HG03469 (cell line): ENCODE data around the gene SLC5A7.

ENCODE experiments used
- ATAC-seq: cut with Tn5 transposase; IDR thresholded peaks from one replicate; pipeline ENCODE4 v1.9.1; 2021; ENCODE audit warnings: mild to moderate bottlenecking, moderate library complexity, moderate number of reproducible peaks; ENCODE audit not compliant: unreplicated experiment

Gene SLC5A7

GRCh38 chr2:107986278-107987217, at the start of gene SLC5A7:
Gene SLC5A7 (plus strand): TSS chr2:107986524. CDS start chr2:107988156, 1,632 bp downstream.
- no peak for ATAC-seq

- ATAC-seq = no peak
These were observed 24.9 kb upstream of the SLC5A7 start for GRCh38 chr2:107961395-107961794.

- no peak for ATAC-seq
These were observed 22.1 kb upstream of the SLC5A7 start for GRCh38 chr2:107964185-107964584.

GRCh38 chr2:107984707-107985106, 1.6 kb upstream of the SLC5A7 start:
- ATAC-seq = no peak

GRCh38 chr2:107988108-107988507, 1.8 kb downstream of the SLC5A7 start:
- ATAC-seq = no peak

- ATAC-seq = no peak
These were observed 3.1 kb downstream of the SLC5A7 start for GRCh38 chr2:107989445-107989844.

- no peak for ATAC-seq
These were observed 4.4 kb downstream of the SLC5A7 start for GRCh38 chr2:107990718-107991117.

GRCh38 chr2:107992069-107992468, 5.7 kb downstream of the SLC5A7 start:
- ATAC-seq = no peak

- no peak for ATAC-seq
These were observed 12.8 kb downstream of the SLC5A7 start for GRCh38 chr2:107999158-107999557.

- no peak for ATAC-seq
These were observed 24.7 kb downstream of the SLC5A7 start for GRCh38 chr2:108010912-108011591.

GRCh38 chr2:108013305-108013704, 27.0 kb downstream of the SLC5A7 start:
- ATAC-seq = no peak

- ATAC-seq = no peak
These were observed 36.3 kb downstream of the SLC5A7 start for GRCh38 chr2:108022628-108023027.

GRCh38 chr2:108023776-108024175, 37.5 kb downstream of the SLC5A7 start:
- no peak for ATAC-seq

GRCh38 chr2:108026092-108026794, 39.9 kb downstream of the SLC5A7 start:
- no peak for ATAC-seq

GRCh38 chr2:108029496-108029895, 43.2 kb downstream of the SLC5A7 start:
- no peak for ATAC-seq

GRCh38 chr2:108029912-108030311, 43.6 kb downstream of the SLC5A7 start:
- no peak for ATAC-seq

- no peak for ATAC-seq
These were observed 45.2 kb downstream of the SLC5A7 start for GRCh38 chr2:108031471-108031941.

- ATAC-seq = no peak
These were observed 48.5 kb downstream of the SLC5A7 start for GRCh38 chr2:108034843-108035242.

GRCh38 chr2:108048752-108049151, 62.4 kb downstream of the SLC5A7 start:
- no peak for ATAC-seq

GRCh38 chr2:108058576-108059137, 72.3 kb downstream of the SLC5A7 start:
- ATAC-seq = no peak
